D721Med (cell line): Measurements from ENCODE around the gene LDAH.

Source experiments
- DNase-seq: peaks from one replicate; pipeline ENCODE4 v3.0.0; 2011; ENCODE audit warnings: low spot score; ENCODE audit not compliant: insufficient read length
- FAIRE-seq: peaks from 2 replicates; lab custom pipeline; 2011; peaks lifted over from hg19 to GRCh38; lab: Jason Lieb, UNC
- CTCF ChIP-seq: IDR thresholded peaks from 2 replicates; pipeline ENCODE4 v1.5.1; 2012; ENCODE audit warnings: mild to moderate bottlenecking, control low read depth; ENCODE audit not compliant: insufficient read depth; ENCODE audit errors: missing control alignments

LDAH gene

GRCh38 chr2:20635113-20635510 is 187.8 kb downstream of the LDAH start:
- no peak for TF ChIP-seq CTCF
- DNase-seq (no peak), FAIRE-seq (no peak)

DNA sequence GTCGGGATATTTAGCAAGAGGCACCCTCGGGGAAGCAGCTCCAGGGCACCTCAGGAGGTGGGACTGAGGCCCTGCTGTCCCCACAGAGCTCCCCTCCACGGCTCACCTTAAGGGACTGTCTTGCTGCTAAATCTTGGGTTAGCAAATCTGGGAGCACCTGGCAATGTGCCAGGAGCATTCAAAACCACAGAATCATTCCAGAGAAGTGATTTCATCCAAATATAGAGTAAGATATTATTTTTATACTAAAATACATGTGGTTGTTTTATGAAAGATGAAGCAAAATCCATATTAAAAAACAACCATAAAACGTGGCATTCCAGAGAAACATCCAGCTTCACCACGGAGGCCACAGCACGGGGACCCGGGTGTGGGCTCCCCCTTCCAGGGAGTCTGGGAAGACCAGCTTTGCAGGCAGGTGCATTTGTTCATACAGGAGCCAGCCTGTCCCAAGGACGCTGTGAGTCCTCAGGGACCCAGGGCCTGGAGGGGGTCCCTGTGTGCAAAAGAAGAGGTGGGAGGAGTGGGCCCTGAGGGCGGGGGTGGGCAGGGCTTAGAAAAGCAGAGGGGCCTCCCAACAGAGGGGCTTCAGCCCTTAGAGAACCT is 188.3 kb downstream of the LDAH start:
- no peak for FAIRE-seq
- TF ChIP-seq CTCF: no peak
- no peak for DNase-seq
